Smooth muscle cell (in vitro differentiated cells): ENCODE measurements around the gene ETHE1. TPM values are rescaled to one million over a fixed set of nuclear protein-coding genes. Genes with fewer than 3 reads are reported as not detected.

ENCODE experiments used
- DNase-seq: peaks from one replicate; lab custom pipeline; 2025; ENCODE audit not compliant: unreplicated experiment; lab: John Stamatoyannopoulos, UW
- H2AFZ ChIP-seq: fragments of 200-600 bp; sonication (generic); 2 replicates; pipeline ENCODE4 v1.6.0; 2016; ENCODE audit warnings: antibody characterized with exemption, low read depth, mild to moderate bottlenecking
- H3F3A ChIP-seq: fragments of 200-600 bp; sonication (generic); 2 replicates; pipeline ENCODE4 v1.6.0; 2017; ENCODE audit warnings: antibody characterized with exemption, low read depth
- H3K27ac ChIP-seq: fragments of 200-600 bp; sonication (generic); 2 replicates; pipeline ENCODE4 v1.5.1; 2016; ENCODE audit warnings: low read depth, mild to moderate bottlenecking
- H3K27me3 ChIP-seq: fragments of 200-600 bp; sonication (generic); 2 replicates; pipeline ENCODE4 v1.6.1; 2016; ENCODE audit warnings: low read depth, mild to moderate bottlenecking
- H3K36me3 ChIP-seq: fragments of 200-600 bp; sonication (generic); 2 replicates; pipeline ENCODE4 v1.5.1; 2016; ENCODE audit warnings: low read depth
- H3K4me1 ChIP-seq: fragments of 200-600 bp; sonication (generic); 2 replicates; pipeline ENCODE4 v1.5.1; 2016; ENCODE audit warnings: low read depth
- H3K4me2 ChIP-seq: fragments of 200-600 bp; sonication (generic); 2 replicates; pipeline ENCODE4 v1.6.0; 2016; ENCODE audit warnings: mild to moderate bottlenecking
- H3K4me3 ChIP-seq: fragments of 200-600 bp; sonication (generic); 2 replicates; pipeline ENCODE4 v1.5.1; 2016; ENCODE audit warnings: mild to moderate bottlenecking
- H3K79me2 ChIP-seq: fragments of 200-600 bp; sonication (generic); 2 replicates; pipeline ENCODE4 v1.6.0; 2016; ENCODE audit warnings: low read depth, mild to moderate bottlenecking
- H3K9ac ChIP-seq: fragments of 200-600 bp; sonication (generic); 2 replicates; pipeline ENCODE4 v1.6.0; 2016; ENCODE audit warnings: low read depth
- H3K9me3 ChIP-seq: fragments of 200-600 bp; sonication (generic); replicated peaks from 2 replicates; pipeline ENCODE4 v1.5.1; 2016; ENCODE audit warnings: low read depth
- H4K20me1 ChIP-seq: fragments of 200-600 bp; sonication (generic); 2 replicates; pipeline ENCODE4 v1.6.0; 2016; ENCODE audit warnings: low read depth
- CTCF ChIP-seq: fragments of 200-600 bp; sonication (generic); IDR thresholded peaks from 2 replicates; pipeline ENCODE4 v1.5.1; 2017; ENCODE audit warnings: borderline replicate concordance, mild to moderate bottlenecking, antibody characterized with exemption; ENCODE audit not compliant: insufficient read depth, poor library complexity, severe bottlenecking
- WGBS: methylation state at CpG from one replicate; pipeline ENCODE4 v1.1.7; 2016; ENCODE audit warnings: low lambda C conversion rate; 5-methylcytosine and 5-hydroxymethylcytosine counted together
- polyA plus RNA-seq: library from polyadenylated mRNA; unstranded; fragments of >200 nt; fragmentation: Nextera tagmentation; extraction: Ambion mirVana; gene quantifications from 2 replicates; pipeline ENCODE4 v1.2.1, GENCODE V29; 2016
- total RNA-seq: library from RNA; depleted of rRNA; stranded (reverse); fragments of >200 nt; gene quantifications from 2 replicates; pipeline ENCODE4 v1.2.3, GENCODE V29; 2014

The ETHE1 gene
- total and polyA plus RNA-seq, 2 experiments from 2014 or later = 61.1 to 61.4 TPM

- Histone ChIP-seq H3K36me3 (no peaks in the 10 kb centered on the region), H3K4me2 (no peak overlapping the region), H3K27me3 (no peaks in the 10 kb centered on the region), H3K9ac (no peak overlapping the region), H3K79me2 (no peaks in the 10 kb centered on the region), H4K20me1 (no peaks in the 10 kb centered on the region), H3K4me1 (no peaks in the 10 kb centered on the region), H3K27ac (no peak overlapping the region), H3F3A (no peaks in the 10 kb centered on the region), H3K4me3 (no peak overlapping the region), H3K9me3 (no peaks in the 10 kb centered on the region), H2AFZ (no peak overlapping the region)
- no peak for DNase-seq
- no peak for TF ChIP-seq CTCF
- 96% methylated on average over 3 of the region's 3 CpGs for WGBS
These were observed 46.4 kb downstream of the ETHE1 start for GRCh38 chr19:43480574-43480973.

DNA sequence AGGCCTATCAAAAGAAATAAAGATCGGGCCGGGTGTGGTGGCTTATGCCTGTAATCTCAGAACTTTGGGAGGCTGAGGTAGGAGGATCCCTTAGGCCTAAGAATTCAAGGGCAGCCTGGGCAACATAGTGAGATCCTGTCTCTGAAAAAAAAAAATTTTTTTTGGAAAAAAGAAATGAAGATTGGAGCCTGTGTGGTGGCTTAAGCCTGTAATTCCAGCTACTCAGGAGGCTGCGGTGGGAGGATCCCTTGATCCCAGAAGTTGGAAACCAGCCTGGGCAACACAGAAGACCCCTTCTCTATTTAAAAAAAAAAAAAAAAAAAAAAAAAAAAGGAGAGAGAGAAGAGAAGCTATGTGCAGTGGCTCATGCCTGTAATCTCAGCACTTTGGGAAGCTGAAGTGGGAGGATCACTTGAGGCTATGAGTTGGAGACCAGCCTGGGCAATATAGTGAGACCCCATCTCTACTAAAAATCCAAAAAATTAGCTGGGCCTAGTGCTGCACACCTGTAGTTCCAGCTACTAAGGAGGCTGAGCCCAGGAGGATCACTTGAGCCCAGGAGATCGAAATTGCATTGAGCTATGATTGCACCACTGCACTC lies 46.9 kb downstream of the ETHE1 start:
- no peak for DNase-seq
- Histone ChIP-seq H4K20me1 (no peaks in the 10 kb centered on the region), H3K27ac (no peak overlapping the region), H3F3A (no peaks in the 10 kb centered on the region), H3K4me1 (no peaks in the 10 kb centered on the region), H3K4me3 (no peak overlapping the region), H3K36me3 (no peaks in the 10 kb centered on the region), H3K79me2 (no peaks in the 10 kb centered on the region), H3K4me2 (no peak overlapping the region), H3K9ac (no peak overlapping the region), H2AFZ (no peak overlapping the region), H3K27me3 (no peaks in the 10 kb centered on the region), H3K9me3 (no peaks in the 10 kb centered on the region)
- 96% methylated on average over 4 of the region's 4 CpGs for WGBS
- TF ChIP-seq CTCF = no peak

- TF ChIP-seq CTCF = no peak
- no peaks in the 10 kb centered on the region for H3K36me3 ChIP-seq
- H3K4me3 ChIP-seq = no peak overlapping the region
- DNase-seq = no peak
- H3F3A ChIP-seq = no peaks in the 10 kb centered on the region
- no peaks in the 10 kb centered on the region for H3K27me3 ChIP-seq
- H2AFZ ChIP-seq = no peak overlapping the region
- H3K9me3 ChIP-seq = no peaks in the 10 kb centered on the region
- H3K79me2 ChIP-seq = no peaks in the 10 kb centered on the region
- H4K20me1 ChIP-seq = no peaks in the 10 kb centered on the region
- no peak overlapping the region for H3K27ac ChIP-seq
- H3K4me2 ChIP-seq = no peak overlapping the region
- no peak overlapping the region for H3K9ac ChIP-seq
- WGBS = 93% methylated on average over 15 of the region's 15 CpGs
- H3K4me1 ChIP-seq = no peaks in the 10 kb centered on the region
These were observed 47.8 kb downstream of the ETHE1 start for GRCh38 chr19:43479226-43479625.

GRCh38 chr19:43478323-43478722 lies 48.7 kb downstream of the ETHE1 start:
- H4K20me1 ChIP-seq = no peaks in the 10 kb centered on the region
- 98% methylated on average over 3 of the region's 3 CpGs for WGBS
- no peak for DNase-seq

More at GRCh38 chr19:43478323-43478722, 48.7 kb downstream of the ETHE1 start:
- H3K27ac ChIP-seq = no peak overlapping the region
- TF ChIP-seq CTCF = no peak
- H3K4me2 ChIP-seq = no peak overlapping the region
- no peaks in the 10 kb centered on the region for H3K79me2 ChIP-seq
- no peaks in the 10 kb centered on the region for H3K36me3 ChIP-seq
- no peak overlapping the region for H3K9ac ChIP-seq
- H2AFZ ChIP-seq = no peak overlapping the region
- H3K27me3 ChIP-seq = no peaks in the 10 kb centered on the region
- no peak overlapping the region for H3K4me3 ChIP-seq
- no peaks in the 10 kb centered on the region for H3F3A ChIP-seq
- H3K4me1 ChIP-seq = no peaks in the 10 kb centered on the region
- H3K9me3 ChIP-seq = no peaks in the 10 kb centered on the region
